ENCODE results near the gene NCMAP. TPM values are rescaled to one million over a fixed set of nuclear protein-coding genes. Genes with fewer than 3 reads are reported as not detected.
A peak's percentile ranks its signal among the peaks of the same experiment; 100 is the strongest.

NCMAP gene
- total RNA-seq, 2 donors from 2014 or later: 9.9 to 12.7 TPM

- peak overlapping the region; percentile 30 to 63 (median 60) for H3K27ac ChIP-seq
Observed at GRCh38 chr1:24540906-24541710, 14.8 kb upstream of the NCMAP start.

GRCh38 chr1:24541711-24542346 lies 14.1 kb upstream of the NCMAP start:
- TF ChIP-seq CTCF (IDR thresholded peaks at IDR 0.05) (peak; percentile 8 to 63 (median 60)), POLR2A (IDR thresholded peaks at IDR 0.05) (no peak)
- H3K4me3 ChIP-seq: no peak overlapping the region
- intact Hi-C loops (cut with DNase I): no loop called here
- no peaks in the 10 kb centered on the region for H3K27me3 ChIP-seq
- ATAC-seq (peak; percentile 52), DNase-seq (peak in 2 of 4 donors; percentile 44 to 50)
- peaks cover 0 to 2% of the 10 kb centered on the region in 2 donors for H3K36me3 ChIP-seq (replicated peaks in 1 of 2; ENCODE audit: insufficient read depth in 1 of 2, low read depth in 2 of 2)
- 55 to 56% methylated on average over 8 of the region's 8 CpGs for WGBS, 2 donors
- H3K9me3 ChIP-seq: no peaks in the 10 kb centered on the region
- H3K4me1 ChIP-seq: peaks cover 17% of the 10 kb centered on the region
- H3K27ac ChIP-seq: peak overlapping the region; percentile 30 to 63 (median 60)

More at GRCh38 chr1:24540906-24541710, 14.8 kb upstream of the NCMAP start:
- Histone ChIP-seq H3K9me3 (no peaks in the 10 kb centered on the region), H3K27me3 (no peaks in the 10 kb centered on the region), H3K4me3 (no peak overlapping the region), H3K36me3 (replicated peaks in 1 of 2; ENCODE audit: insufficient read depth in 1 of 2, low read depth in 2 of 2) (peaks cover 0 to 2% of the 10 kb centered on the region in 2 donors), H3K4me1 (peaks cover 17% of the 10 kb centered on the region)
- WGBS, 2 donors: 22 to 23% methylated on average over 7 of the region's 7 CpGs
- peak; percentile 47 to 75 (median 72) for DNase-seq
- intact Hi-C loops (cut with DNase I): no loop called here
- peak; percentile 87 for ATAC-seq
- TF ChIP-seq POLR2A (IDR thresholded peaks at IDR 0.05) (no peak), CTCF (IDR thresholded peaks at IDR 0.05) (no peak)

GRCh38 chr1:24544239-24544638 lies 11.6 kb upstream of the NCMAP start:
- TF ChIP-seq CTCF (IDR thresholded peaks at IDR 0.05) (no peak), POLR2A (IDR thresholded peaks at IDR 0.05) (no peak)
- Histone ChIP-seq H3K27ac (no peak overlapping the region), H3K36me3 (replicated peaks in 1 of 2; ENCODE audit: insufficient read depth in 1 of 2, low read depth in 2 of 2) (peaks cover 0 to 2% of the 10 kb centered on the region in 2 donors), H3K4me3 (no peak overlapping the region), H3K9me3 (no peaks in the 10 kb centered on the region), H3K4me1 (peaks cover 17% of the 10 kb centered on the region), H3K27me3 (no peaks in the 10 kb centered on the region)
- intact Hi-C loops (cut with DNase I): no loop called here
- DNase-seq: no peak
- no peak for ATAC-seq

- Histone ChIP-seq H3K27me3 (no peaks in the 10 kb centered on the region), H3K27ac (peak overlapping the region in 1 of 4 donors; percentile 46), H3K9me3 (no peaks in the 10 kb centered on the region), H3K4me3 (no peak overlapping the region), H3K4me1 (peaks cover 14% of the 10 kb centered on the region), H3K36me3 (replicated peaks in 1 of 2; ENCODE audit: insufficient read depth in 1 of 2, low read depth in 2 of 2) (no peaks in the 10 kb centered on the region)
- DNase-seq: no peak
- ATAC-seq: no peak
- intact Hi-C loops (cut with DNase I): no loop called here
- no peak for TF ChIP-seq CTCF (IDR thresholded peaks at IDR 0.05)
- no peak for TF ChIP-seq POLR2A (IDR thresholded peaks at IDR 0.05)
- 48 to 67% methylated on average over 1 of the region's 1 CpG for WGBS, 2 donors
Observed at GRCh38 chr1:24545662-24546061, 10.2 kb upstream of the NCMAP start.
